GM18861 (cell line): ENCODE results near the gene THAP7.
"Not testable (repeated sequence)": the region's sequence is repeated elsewhere in the genome, so short reads cannot be mapped to it uniquely, and the experiment has no call there.

Experiments
- ATAC-seq: cut with Tn5 transposase; IDR thresholded peaks from one replicate; pipeline ENCODE4 v1.9.1; 2021; ENCODE audit not compliant: unreplicated experiment

Gene THAP7

GRCh38 chr22:21013657-21014201 is 11.8 kb upstream of the THAP7 start:
- ATAC-seq, result no peak

- ATAC-seq, result no peak
Measured at GRCh38 chr22:21012446-21013407, 10.8 kb upstream of the THAP7 start.

GRCh38 chr22:21010426-21011113 is 8.7 kb upstream of the THAP7 start:
- no peak for ATAC-seq

DNA sequence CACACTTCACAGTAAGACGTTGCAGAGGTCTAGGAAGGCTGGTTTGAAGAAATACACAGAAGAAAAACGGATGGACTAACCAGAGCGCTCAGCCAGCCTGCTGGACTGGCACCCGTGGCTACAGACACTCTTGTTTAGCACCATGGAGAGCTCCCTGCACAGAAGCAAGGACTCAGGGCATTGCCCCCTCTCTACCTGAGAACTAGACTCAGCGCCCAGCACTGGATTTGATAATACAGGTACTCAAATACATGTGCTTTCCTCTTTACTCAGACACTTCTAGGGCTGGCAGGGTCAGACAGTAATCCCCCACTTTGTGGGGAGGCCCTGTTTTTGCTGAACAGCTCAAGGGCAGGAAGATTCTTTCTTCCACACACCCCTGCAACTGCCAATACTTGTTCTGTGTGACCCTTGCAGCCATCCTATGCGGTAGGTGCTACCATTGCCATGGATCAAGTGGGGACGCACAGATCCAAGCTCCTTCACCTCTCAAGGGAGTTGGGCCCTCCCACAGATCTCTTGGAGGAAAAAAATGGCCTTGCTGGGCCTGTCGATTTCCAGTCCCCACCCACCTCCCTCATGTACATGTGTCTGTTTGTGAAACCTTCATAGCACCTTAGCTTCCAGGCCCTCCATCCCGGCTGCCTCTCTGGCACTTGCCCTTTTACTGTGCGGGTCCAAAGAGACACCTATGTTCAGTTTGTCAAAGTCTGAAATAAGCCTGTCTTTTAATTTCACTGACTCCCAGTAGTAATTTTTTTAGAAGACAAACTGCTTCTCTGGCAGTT is 7.9 kb upstream of the THAP7 start:
- ATAC-seq, result no peak

- ATAC-seq, result not testable (repeated sequence)
Measured at GRCh38 chr22:21009208-21009607, 7.3 kb upstream of the THAP7 start.

- ATAC-seq, result no peak
Measured at GRCh38 chr22:21003782-21004181, 1.9 kb upstream of the THAP7 start.

DNA sequence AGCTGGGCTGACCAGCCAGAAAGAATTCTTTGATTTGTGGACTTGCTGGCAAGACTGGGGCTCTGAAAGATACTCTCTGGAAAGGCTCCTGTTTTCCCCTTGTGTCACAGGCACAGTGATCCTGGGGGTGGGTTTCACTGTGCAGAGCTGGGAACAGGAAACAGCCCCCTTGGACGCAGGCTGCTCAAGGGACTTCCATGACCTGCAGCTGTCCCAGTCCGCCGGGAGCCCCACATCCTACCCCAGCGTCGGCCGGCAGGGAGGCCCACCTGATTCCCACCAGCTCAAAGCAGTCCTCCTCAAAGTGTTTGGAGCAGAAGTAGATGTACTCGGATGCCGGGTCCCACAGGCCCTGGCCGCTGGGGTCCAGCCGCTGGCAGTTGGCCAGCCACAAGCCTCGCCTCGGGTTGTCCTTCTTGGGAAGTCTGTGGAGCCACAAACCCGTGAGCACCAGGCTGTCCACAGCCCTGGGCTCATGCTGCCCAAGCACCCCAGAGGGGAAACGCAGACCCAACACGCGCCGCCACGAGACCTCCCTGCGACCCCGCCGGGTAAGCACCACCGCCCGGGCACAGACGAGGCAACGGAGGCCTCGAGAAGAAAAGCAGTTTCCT is 824 bp downstream of the THAP7 start:
- no peak for ATAC-seq

- ATAC-seq, result no peak
Measured at GRCh38 chr22:21000207-21000986, 1.5 kb downstream of the THAP7 start.

- no peak for ATAC-seq
Measured at GRCh38 chr22:20999350-21000206, 2.3 kb downstream of the THAP7 start.

DNA sequence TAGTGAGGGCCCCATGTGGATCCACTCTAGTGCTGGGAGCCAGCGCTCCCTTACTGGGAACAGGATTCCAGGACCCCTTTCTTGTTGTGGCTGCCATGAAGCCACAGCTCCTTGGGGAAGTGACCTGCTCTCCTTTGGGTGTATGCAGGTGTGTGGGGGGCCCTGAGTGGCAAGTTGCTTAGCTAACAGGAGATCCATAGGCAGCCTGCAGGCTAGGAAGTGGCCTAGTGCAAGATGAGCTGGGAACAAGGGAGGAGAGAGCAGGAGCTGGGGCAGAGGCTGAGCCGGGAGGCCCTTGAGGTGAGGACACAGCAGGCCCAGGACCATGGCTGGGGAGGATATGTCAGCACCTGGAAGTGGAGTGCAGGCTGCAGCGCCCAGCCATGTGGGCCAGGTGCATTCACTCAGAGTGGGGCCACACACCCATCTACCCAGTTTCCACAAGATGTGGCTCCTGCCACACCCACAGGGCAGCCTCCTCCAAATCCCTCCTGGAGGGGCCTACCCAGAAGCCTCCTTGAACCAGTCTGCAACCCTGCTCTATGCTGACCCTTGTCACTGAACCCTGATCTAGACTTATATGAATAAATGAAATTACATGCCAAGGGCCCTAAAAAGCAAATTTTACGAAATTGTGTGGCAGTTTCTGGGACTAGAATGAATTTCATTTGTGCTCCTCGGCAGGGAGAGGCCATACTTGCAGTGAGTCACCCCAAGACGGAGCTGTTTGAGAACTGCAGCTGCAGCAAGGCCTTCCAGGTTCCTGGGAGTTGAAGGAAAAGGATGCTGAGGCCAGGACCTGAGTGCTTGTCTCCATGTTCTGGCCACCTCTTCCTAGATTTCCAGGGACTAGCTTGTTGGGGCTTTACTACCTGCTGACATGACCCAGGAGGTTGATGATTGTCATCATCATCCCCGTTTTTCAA is 3.2 kb downstream of the THAP7 start:
- ATAC-seq, result no peak

DNA sequence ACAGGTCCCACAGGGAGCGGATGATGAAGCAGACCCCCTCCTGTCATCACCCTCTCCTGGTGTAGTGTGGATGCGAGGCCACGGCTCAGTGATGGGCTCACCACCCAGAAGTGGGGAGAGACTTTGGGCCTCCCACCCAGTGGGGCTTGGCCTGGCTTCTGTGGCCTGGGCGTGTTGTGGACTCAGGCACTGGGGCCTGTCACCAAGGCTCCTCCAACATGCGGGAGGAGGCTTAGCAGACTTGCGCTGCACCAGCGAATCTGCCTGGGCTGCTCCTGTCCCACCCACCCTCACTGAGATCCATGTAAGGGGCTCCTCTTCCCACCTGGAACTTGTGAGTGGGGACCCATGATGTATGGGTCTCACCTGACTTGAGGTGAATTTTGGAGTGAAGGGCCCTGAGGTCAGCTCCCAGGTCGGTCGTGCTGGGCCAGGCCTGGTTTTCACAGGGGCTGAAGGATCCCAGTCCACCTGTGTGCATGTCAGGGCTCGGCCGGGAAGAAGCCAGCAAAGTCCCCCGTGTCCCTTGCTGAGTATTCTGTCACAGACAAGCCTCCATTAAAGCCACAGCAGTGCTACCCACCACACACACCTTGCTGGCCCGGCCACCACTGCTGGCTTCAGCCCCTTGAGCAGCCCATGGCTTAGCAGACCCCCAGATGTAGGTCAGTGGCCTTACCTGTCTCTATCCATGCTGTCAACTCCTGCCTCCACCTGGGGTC is 4.2 kb downstream of the THAP7 start:
- ATAC-seq, result no peak

GRCh38 chr22:20996598-20997535 is 5.1 kb downstream of the THAP7 start:
- ATAC-seq, result no peak

- no peak for ATAC-seq
Measured at GRCh38 chr22:20996031-20996410, 5.9 kb downstream of the THAP7 start.

DNA sequence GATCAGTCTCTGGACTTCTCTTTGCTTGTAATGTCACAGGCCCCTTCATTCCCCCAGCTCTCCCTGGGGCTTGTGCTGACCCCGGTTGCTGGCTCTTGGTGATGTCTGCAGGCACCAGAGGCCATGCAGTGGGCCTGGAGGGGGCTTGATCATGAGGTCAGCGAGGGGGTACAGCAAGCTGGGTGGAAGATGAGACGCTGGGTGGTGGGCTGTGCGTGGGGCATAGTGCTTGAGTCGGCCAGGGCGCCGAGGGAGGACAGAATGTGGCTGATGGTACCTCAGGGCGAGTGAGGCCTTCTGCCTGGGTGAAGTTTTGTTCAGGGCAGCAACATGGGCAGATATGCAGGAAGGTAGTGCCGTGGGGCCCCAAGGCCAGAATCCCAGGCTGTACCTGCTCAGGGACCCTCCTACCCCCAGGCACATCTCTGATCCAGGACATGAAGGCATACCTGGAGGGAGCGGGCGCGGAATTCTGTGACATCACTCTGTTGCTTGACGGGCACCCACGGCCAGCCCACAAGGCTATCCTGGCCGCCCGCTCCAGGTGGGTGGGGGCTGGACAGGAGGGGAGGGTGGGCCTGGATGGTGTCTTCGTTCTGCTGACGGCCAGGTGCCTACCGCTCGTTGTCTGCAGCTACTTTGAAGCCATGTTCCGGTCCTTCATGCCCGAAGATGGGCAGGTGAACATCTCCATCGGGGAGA is 6.4 kb downstream of the THAP7 start:
- ATAC-seq, result no peak

DNA sequence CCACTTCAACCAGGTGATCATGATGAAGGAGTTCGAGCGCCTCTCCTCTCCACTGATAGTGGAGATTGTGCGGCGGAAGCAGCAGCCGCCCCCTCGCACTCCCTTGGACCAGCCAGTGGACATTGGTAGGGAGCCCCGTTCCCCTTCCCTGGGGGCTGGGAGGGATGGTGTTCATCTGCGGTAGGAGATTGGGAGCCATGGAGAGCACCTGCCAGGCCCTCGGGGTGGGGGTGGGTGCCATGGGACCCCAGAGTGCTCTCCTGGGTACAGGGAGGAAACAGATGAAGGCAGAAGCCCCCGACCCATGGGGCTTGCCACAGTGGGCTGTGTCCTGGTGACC is 7.0 kb downstream of the THAP7 start:
- no peak for ATAC-seq
